ENCODE data around the gene MYBBP1A. TPM values are rescaled to one million over a fixed set of nuclear protein-coding genes. Genes with fewer than 3 reads are reported as not detected.

Gene MYBBP1A
- total and polyA plus RNA-seq, 2 of the 13 experiments (the other 11 are each of a cell fraction or from before 2014, with no cell fraction given), result 18.6 to 54.8 TPM

DNA sequence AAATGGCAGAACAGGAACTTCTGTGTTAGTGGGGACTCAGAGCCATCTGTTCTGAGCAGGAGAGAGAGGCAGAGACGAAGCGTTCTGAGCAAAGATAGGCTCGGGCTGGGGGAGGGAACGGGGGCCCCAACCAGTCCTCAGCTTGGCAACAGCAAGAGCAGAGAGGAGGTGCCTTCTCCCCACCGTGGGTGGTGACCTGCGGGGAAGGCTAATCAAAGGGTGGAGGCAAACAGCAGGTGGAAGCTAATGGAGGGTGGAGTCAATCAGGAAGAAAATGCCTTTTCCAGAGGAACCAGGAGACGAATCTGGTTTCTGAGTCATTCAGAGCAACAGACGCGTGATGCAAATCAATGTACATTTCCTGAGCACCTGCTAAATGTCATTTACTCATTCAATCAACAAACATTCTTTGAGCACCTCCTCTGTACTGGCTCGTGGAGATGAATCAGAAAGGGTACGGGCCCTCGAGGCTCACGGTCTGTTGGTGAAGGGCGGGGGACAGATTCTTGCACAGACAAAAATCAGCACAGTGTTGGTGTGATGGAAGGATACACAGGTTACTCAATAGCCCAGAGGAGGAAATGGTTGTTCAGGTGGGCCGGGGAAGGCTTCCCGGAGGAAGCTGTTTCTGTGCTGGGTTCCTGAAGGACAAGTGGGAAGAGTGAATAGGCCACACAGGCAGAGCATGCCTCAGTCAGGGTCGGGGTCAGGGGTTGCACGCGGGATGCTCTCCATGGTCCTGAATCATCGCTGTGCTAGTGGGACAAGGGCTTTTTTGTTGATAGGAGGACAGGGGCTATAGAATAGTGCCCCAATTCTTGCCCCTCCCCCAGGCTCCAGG, 62.2 kb downstream of the MYBBP1A start (continued):
- TF ChIP-seq MTA3 (CRISPR knock-in tag; IDR thresholded peaks at IDR 0.05) (no peak), SRSF9 (IDR thresholded peaks at IDR 0.05; ENCODE audit: borderline replicate concordance, insufficient read depth, low read depth, low read length, poor library complexity, severe bottlenecking) (no peak), ARID5B (CRISPR knock-in tag; IDR thresholded peaks at IDR 0.05) (peak; percentile 69), ZBTB34 (CRISPR knock-in tag; IDR thresholded peaks at IDR 0.05) (no peak), ZNF24 (IDR thresholded peaks at IDR 0.05) (no peak), ZFP36L2 (CRISPR knock-in tag; IDR thresholded peaks at IDR 0.05) (peak; percentile 94), ZBTB3 (CRISPR knock-in tag; IDR thresholded peaks at IDR 0.05; ENCODE audit: borderline replicate concordance, low read depth) (no peak), ZNF567 (CRISPR knock-in tag; IDR thresholded peaks at IDR 0.05; ENCODE audit: borderline replicate concordance) (no peak), CSRNP1 (CRISPR knock-in tag; IDR thresholded peaks at IDR 0.05) (peak; percentile 28; the same call in 1 of the 2 replicates), ZNF335 (CRISPR knock-in tag; IDR thresholded peaks at IDR 0.05) (peak; percentile 87), DPF2 (CRISPR knock-in tag; IDR thresholded peaks at IDR 0.05; ENCODE audit: borderline replicate concordance, low read depth) (no peak), ZNF562 (CRISPR knock-in tag; IDR thresholded peaks at IDR 0.05; ENCODE audit: borderline replicate concordance) (no peak), PRMT3 (CRISPR knock-in tag; IDR thresholded peaks at IDR 0.05; ENCODE audit: borderline replicate concordance, low read depth) (no peak), CREM (IDR thresholded peaks at IDR 0.05) (no peak), CREM (CRISPR knock-in tag; IDR thresholded peaks at IDR 0.05) (no peak), ZNF558 (CRISPR knock-in tag; IDR thresholded peaks at IDR 0.05; ENCODE audit: borderline replicate concordance) (peak; percentile 78; the same call in 1 of the 2 replicates)
- TF ChIP-seq, protein P1, sequence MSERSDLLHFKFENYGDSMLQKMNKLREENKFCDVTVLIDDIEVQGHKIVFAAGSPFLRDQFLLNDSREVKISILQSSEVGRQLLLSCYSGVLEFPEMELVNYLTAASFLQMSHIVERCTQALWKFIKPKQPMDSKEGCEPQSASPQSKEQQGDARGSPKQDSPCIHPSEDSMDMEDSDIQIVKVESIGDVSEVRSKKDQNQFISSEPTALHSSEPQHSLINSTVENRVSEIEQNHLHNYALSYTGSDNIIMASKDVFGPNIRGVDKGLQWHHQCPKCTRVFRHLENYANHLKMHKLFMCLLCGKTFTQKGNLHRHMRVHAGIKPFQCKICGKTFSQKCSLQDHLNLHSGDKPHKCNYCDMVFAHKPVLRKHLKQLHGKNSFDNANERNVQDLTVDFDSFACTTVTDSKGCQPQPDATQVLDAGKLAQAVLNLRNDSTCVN (CRISPR knock-in tag; IDR thresholded peaks at IDR 0.05; ENCODE audit: borderline replicate concordance), result peak; percentile 90
- TF ChIP-seq, protein P2, sequence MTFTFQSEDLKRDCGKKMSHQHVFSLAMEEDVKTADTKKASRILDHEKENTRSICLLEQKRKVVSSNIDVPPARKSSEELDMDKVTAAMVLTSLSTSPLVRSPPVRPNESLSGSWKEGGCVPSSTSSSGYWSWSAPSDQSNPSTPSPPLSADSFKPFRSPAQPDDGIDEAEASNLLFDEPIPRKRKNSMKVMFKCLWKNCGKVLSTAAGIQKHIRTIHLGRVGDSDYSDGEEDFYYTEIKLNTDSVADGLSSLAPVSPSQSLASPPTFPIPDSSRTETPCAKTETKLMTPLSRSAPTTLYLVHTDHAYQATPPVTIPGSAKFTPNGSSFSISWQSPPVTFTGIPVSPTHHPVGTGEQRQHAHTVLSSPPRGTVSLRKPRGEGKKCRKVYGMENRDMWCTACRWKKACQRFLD (CRISPR knock-in tag; IDR thresholded peaks at IDR 0.05; ENCODE audit: borderline replicate concordance), result no peak
